GM19239 (cell line): ENCODE data around the gene CISTR.
A peak's percentile ranks its signal among the peaks of the same experiment; 100 is the strongest.
"Not testable (repeated sequence)": the region's sequence is repeated elsewhere in the genome, so short reads cannot be mapped to it uniquely, and the experiment has no call there.

Experiments used
- DNase-seq: peaks from one replicate; pipeline ENCODE4 v3.0.0; 2011; ENCODE audit warnings: low spot score; ENCODE audit not compliant: insufficient read length
- FAIRE-seq: peaks from 2 replicates; lab custom pipeline; 2011; peaks lifted over from hg19 to GRCh38; lab: Jason Lieb, UNC

Gene CISTR

DNA sequence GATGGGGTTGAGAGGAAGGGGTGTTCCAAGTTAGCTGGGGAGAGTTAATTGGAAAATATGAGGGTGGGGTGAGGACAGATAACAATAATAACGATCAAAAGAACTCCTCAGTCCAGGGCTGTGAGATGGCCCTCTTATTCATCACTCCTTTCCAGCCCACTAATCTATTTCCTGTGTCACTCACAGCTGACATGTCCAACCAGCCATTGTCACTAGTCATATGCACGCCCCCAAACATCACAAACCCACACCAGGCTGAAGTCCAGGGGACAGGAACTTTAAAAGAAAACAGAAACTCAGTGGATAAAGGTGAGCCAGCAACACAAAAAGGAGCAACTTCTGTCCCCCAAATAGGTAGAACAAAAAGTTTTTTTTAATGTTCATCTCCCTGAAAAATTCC lies 25.4 kb downstream of the CISTR start:
- DNase-seq: no peak
- no peak for FAIRE-seq

DNA sequence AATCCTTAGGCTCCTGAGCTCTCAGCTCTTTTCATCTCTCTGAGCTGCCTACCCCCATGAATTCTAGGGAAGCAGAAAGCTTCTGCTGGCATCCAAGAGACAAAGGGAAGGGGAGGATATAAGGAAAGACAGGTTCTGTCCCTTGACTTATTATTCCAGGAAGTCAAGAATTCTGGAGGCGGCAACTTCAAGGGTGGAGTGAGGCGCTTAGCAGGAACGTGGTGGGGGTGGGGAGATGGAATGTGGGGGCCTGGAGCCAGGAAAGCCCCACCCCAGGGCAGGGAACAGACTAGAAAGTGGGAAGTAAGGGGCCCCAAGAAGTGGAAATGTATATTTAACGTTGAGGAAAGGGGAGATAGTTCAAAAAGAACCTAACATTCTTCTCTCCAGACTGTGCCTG lies 26.0 kb downstream of the CISTR start:
- no peak for DNase-seq
- FAIRE-seq: no peak

DNA sequence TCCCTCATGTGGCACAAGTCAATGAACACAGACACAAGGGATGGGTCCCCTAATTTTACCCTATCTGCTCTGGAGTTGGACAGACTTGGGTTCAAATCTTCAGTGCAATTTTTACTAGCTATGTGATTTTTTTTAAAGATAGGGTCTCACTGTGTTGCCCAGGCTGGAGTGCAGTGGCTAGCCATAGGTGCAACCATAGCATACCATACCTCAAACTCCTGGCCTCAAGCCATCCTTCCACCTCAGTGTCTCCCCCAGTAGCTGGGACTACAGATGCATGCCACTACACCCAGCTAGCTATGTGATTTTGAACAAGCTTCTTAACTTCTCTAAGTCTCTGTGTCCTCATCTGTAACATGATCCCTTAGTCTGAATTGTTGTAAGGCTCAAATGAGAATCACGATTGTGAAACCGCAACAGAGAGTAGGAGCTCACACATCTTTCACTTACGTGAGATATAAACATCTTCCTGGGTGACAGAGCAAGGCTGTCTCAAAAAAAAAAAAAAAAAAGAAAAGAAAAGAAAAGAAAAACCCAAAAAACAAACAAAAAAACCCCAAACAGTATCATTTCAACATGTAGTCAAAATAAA lies 29.2 kb downstream of the CISTR start:
- peak; percentile 33 for DNase-seq
- no peak for FAIRE-seq

DNA sequence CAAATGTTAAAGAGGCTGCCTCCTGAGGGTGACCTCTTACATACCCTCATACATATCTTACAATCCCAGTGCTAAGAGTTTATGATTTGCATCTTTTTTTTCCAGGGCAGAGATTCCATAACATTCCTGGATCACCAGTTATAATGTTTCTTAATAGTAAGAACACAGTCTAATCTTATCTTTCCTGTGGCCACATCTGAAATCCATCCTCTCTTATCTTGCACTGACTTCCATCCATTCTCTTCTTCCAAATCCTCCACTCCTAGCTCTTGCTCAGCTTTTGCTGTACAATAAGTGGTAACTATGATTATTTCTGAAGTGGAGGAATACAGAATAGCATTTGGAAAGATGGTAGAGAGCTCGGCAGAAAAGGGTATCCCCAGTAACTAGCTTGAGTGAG lies 30.8 kb downstream of the CISTR start:
- FAIRE-seq (no peak), DNase-seq (no peak)

DNA sequence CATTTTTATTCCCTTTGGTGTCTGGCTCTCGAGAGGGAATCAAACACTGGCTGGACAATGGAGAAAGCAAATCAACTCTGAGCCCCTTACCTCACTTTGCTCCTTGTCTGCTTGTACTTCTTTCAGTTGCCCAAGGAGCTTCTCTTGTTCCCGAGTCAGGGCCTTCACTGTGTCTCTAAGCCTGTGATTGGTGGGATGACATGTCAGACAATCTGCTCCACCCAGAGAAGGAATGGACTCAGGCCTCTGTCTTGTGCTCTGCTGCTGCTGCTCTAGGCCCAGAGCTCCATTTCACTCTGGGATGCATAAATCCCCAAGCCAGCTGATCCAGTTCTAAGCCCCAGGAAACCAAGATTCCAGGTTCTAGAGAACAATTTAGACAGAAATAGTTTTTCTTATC lies 32.1 kb downstream of the CISTR start:
- FAIRE-seq (no peak), DNase-seq (no peak)

DNA sequence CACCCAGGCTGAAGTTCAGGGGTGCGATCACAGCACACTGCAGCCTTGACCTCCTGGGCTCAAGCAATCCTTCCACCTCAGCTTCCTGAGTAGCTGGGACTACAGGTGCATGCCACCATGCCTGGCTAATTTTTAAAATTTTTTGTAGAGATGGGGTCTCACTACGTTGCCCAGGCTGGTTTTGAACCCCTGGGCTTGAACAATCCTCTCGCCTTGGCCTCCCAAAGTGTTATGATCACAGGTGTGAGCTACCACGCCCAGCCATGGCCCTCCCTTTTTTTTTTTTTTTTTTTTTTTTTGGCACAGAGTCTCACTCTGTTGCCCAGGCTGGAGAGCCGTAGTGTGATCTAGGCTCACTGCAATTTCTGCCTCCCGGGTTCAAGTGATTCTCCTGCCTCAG lies 33.2 kb downstream of the CISTR start:
- not testable (repeated sequence) for FAIRE-seq, DNase-seq

DNA sequence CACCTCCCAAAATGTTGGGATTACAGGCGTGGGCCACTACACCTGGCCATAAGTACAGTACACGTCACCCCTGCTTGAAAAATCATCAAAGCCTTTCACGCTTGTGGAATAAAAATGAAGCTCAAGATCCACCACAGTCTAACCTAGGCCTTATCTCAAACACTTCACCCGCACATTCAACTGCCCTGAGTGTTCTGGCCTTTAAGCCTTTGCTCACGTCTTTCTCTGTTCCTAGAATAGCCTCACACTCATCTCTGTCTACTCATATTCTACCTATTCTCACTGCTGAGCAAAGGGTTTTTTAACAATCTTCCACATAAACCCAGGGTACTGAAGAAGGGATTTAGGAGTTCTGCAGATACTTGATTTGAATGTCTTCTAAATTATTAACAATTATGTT lies 34.5 kb downstream of the CISTR start:
- DNase-seq: no peak
- FAIRE-seq: no peak

DNA sequence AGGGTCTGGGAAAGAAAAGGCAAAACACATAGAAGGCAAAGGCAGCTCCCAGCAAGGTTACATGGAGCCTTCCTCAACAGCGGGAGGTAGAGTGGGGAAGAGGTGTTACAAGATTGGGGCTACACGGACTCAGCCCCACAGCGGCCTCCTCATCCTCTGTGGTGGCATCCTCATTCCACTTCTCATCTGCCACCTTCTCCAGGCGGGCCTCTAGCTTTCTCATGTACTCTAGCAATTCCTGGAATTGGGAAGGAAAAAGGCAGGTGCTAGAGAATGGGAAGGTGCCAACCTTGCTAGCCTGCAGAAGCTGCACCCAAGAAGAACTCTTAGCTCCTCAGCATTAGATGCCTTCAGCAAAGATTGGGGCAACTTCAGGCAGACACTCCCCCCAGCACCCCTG lies 37.8 kb downstream of the CISTR start:
- DNase-seq (no peak), FAIRE-seq (no peak)

DNA sequence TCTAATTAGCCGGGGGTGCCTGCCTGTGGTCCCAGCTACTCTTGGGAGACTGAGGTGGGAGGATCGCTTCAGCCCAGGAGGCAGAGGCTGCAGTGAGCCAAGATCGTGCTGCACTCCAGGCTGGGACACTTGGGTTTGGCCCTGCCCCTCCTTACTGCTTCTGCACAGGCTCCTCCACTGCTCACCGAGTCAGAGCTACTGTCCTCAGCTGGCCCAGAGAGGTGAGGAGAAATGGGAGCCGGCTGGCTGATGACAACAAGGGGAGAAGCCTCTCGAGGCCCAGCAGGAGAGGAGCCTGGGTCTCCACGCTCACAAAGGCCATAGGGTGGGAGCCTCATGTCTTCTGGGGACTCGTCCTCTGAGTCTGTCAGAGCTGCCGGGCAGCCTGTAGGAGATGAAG lies 38.3 kb downstream of the CISTR start:
- no peak for DNase-seq
- no peak for FAIRE-seq

DNA sequence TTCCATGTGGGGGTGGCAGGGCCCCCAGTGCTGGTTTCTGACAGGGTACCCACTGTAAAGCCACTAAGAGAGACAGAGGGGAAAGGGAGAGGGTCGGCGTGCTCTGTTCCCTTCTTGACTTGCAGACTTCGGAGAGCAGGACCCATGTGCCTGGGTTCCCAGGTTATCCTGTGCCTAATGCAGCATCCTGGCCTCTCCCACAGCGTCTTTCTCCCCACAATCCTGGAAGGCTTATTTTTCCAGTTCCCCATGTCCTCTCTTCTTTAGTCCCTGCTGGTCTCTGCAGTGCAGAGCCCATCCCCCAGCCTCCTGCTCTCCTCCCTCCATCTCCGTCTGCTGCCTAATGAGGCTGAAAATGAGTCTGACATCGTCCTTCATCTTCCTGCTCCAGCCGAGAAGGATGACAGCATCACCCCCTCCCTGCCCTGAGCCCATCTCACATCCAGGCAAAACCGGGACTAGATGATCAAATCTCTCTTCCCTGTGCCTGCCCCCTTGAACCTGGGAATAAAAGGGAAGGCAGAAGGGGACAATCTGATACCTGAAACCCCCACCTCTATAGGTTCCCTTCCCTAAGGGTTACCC lies 39.6 kb downstream of the CISTR start:
- no peak for FAIRE-seq
- no peak for DNase-seq

DNA sequence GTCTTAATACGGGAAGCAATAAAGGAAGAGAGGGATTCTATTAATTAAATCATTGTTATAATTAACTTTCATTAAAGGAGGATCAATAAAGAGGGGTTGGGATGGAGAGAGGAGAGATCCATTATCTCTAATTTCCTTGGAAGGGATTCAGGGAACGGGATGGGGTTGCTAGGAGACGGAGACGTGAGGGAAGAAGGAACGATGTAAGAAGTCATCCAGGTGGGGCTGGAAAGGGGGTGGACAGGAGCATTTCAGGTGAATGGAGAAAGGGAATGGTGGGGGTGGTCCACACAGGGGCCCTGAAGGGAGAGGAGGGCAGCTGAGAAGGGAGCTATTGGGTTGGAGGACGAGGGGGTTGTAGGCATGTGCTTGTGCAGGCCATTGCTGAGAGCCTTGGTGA lies 41.7 kb downstream of the CISTR start:
- DNase-seq (no peak), FAIRE-seq (no peak)

DNA sequence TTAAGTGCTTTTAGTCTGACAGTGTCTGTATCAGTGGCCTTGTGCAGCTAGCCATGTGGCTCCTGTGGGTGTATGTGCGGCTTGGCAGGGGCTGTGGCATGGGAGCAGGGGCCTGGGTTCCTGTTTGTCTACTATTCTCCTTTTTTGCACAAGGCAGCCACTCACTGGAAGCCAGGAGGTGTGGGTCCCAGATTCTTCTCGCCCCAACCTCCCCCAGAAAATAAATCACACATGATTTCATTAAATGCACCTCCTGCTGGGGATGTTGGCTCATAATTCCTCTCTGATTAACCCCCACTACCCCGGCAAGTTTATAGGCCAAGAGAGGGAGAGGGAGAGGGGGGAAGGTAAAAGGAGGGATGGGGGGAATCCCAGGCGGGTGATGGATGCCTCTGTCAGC lies 42.1 kb downstream of the CISTR start:
- no peak for FAIRE-seq
- DNase-seq: no peak

DNA sequence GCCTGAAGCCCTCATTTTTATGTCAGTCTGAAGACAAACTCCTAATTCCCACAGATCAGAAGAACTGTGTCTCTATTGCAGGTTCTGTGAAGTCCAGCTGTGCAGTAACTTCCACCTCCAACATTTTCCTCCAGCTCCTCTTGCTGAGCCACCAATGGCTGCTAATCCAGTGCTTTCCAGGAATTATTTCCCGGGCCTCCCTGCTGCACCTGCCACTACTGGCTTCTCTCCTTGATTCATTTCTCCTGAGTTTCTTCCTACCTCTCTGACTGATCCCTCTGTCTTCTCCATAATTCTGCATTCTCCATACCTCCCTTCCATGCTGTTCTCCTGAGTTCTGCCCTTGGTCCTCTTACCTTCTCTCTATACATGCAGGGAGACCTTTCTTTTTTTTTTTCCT lies 45.7 kb downstream of the CISTR start:
- DNase-seq (no peak), FAIRE-seq (no peak)

DNA sequence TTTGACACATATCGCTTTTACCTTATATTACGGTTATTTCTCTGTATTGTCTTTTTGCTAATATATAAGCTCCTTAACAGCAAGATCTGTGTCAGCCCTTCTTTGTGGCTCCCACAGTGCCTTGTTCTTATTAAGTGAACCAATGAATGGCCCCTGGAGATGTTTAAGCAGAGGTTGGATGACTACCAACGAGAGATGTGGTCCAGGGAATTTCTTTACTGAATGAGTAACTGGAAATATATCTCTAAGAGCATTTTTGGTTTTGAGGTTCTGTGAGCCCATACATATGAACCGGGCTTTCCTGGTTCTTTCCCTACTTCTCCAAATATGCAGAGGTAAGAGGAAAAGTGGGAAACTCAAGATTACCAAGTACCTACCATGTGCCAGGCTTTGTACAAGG lies 48.0 kb downstream of the CISTR start:
- no peak for FAIRE-seq
- no peak for DNase-seq

DNA sequence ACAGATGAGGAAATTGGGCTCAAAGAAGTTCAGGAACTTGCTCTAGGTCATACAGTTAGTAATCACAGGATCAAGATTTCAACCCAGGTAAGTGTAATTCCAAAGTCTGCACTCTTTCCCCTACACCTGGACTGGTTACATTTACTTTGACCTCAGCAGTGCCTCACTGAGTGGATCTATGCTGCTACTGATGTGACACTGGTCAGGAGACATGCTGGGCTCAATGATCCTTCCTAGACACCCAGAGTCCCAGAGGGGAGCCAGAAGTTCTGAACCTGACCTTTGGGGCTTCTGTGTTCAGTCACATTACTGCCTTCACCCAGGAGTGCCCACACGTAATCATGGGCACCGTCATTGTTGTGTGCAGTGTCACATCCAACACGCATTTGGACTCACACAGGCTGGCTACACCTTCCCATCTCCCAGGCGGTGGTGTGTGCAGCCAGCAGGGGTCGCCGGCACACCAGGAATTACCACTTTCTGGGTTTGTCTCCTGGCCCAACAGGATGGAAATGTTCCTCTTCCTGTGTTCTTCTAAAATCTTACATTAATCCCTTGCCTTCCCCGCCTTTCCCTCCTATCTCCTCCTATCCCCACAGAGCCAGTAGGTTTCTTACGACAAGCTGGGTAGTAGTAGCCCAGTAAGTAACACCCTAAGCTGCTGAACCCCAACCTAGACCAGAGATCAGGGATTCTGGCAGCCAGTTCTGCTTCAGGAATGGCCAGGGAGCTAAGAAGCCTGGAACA lies 50.1 kb downstream of the CISTR start:
- FAIRE-seq: peak; percentile 74
- DNase-seq: peak; percentile 57

DNA sequence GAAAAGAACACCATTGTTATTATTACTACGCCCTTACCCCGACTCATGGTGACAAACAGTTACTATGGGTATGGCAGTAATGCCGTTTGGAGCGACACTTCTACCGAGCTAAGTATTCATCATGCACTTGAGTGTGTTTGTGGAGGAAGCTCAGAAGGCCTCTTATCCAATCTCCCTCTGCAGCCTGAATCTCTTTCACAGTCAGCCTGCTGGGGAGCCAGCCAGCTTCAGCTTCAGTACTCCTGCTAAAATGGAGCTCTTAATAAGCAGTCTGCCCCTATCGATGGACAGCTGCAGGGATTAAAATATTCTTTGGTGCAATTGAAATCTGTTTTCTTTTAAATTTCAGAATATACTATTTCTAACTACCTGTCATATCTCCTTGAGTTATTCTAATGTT lies 51.2 kb downstream of the CISTR start:
- FAIRE-seq (no peak), DNase-seq (no peak)

DNA sequence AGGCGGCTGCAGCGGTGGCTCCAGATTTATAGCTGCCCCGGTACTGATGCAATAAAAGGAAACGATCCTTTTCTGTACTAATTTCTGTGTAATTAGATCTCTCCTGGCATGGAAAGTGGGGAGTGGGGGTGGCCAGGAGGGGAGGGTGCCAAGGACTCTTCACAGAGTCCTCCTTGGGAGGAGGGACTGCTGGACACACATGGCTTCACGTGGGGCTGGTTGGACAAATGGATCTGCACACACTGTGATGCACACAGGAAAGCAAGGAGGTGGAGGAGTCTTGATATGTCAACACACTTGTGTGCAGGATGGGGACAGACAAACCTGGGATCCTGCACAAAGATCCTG lies 52.1 kb downstream of the CISTR start:
- DNase-seq (no peak), FAIRE-seq (no peak)

DNA sequence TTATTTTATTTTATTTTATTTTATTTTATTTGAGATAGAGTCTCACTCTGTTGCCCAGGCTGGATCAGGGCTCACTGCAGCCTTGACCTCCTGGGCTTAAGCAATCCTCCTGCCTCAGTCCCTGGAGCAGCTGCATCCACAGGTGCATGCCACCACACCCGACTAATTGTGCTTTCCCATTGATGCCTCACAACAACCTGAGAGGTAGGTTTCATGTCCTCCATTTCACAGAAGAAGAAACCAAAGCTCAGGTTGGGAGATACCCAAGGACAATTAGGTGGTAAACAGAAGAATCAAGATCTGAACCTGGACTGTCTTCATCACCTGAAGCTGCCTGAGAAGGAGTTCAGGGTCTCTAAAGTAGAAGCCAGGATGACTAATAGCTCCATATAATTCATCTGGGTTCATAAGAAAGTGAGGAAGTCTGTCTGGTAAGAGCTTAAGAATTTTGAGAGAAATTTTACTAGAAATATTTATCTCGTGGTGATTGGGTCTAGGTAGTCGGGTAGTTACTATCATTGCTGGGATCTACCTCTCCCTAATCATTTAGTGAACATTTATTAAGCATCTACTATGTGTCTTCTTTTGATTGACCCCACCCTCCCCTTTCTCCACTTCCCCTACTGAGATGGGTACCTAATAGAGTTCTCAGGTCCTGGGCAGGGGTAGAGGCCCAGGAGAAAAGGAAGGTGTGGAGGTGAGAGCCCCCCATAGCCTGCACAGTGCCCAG lies 52.7 kb downstream of the CISTR start:
- FAIRE-seq (no peak), DNase-seq (no peak)

DNA sequence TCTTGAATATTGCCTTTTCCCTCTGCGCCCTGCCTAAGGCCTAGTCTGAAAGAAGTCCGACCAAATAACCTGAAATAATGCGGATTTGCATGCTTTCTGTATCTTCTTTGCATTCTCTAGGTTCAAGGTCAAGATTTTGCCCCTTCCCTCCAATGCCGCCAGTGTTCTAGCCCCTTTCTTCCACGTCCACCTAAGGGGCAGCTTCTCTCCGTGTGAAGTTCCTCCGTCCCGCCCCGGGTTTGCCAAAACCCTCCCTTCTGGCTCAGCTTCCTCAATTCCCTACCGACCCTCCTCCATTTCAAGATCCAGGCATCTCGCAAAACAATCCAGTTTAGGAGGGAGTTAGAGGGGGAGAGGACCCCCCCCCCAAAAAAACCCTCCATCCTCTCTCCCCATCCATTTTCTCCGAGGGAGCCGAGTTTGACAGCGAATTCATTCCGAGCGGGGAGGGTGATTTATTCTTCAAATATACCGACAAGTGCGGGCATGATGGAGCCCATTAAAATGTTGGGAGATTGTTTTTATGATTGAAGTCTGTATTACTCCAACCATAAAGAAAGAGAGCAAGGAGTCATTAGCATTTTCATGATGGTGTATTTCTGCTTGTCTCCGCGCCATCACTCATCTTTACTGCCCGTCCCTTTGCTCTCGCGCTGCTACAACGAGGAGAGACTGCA lies 55.0 kb downstream of the CISTR start:
- DNase-seq (no peak), FAIRE-seq (no peak)
